Measurements from ENCODE around the gene RAB20. TPM values are rescaled to one million over a fixed set of nuclear protein-coding genes. Genes with fewer than 3 reads are reported as not detected.

Gene RAB20
- polyA plus RNA-seq, 1 donor from 2014 or later, result not detected

DNA sequence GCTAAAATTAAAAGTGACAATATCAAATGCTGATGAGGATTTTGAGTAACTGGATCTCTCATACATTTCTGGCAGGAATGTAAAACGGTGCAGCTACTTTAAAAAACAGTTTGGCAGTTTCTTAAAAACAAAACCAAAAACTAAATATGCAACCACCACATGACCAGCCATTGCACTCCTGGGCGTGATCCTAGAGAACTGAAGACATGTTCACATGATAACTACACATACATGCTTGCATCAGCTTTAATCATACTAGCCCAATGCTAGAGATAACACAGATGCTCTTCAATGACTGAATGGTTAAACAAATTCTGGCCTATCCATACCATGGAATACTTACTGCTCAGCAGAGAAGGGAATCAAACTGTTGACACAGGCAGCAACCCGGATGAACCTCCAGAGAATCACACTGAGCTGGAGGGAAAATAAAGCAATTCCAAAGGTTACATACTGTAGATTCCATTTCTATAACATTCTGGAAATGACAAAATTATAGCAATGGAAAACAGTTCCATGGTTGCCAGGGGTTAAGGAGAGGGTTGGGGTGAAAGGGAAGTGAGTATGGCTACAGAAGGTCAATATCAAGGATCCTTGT lies 28.4 kb upstream of the RAB20 start:
- Histone ChIP-seq H3K9me2 (ENCODE audit: insufficient read depth, low read length) (no peaks in the 10 kb centered on the region), H3K27me3 (ENCODE audit: insufficient read depth, low read depth, low read length) (no peaks in the 10 kb centered on the region), H3K9ac (ENCODE audit: low read length) (no peak overlapping the region), H3K4me2 (ENCODE audit: low read length) (no peak overlapping the region), H4K20me1 (ENCODE audit: insufficient read depth) (no peaks in the 10 kb centered on the region), H3K9me3 (ENCODE audit: low read length) (no peaks in the 10 kb centered on the region), H3K36me3 (ENCODE audit: insufficient read depth, low read length) (no peaks in the 10 kb centered on the region), H2AFZ (ENCODE audit: low read depth, low read length) (no peak overlapping the region), H3F3A (ENCODE audit: insufficient read depth, low read length, poor library complexity, severe bottlenecking) (no peaks in the 10 kb centered on the region), H3K79me2 (replicated peaks; ENCODE audit: insufficient read depth, low read length) (no peaks in the 10 kb centered on the region), H3K4me3 (ENCODE audit: low read length) (no peak overlapping the region), H3K27ac (ENCODE audit: low read length) (no peak overlapping the region)
- no peak for TF ChIP-seq POLR2AphosphoS5 (IDR thresholded peaks at IDR 0.05)
- no peak for TF ChIP-seq SMC3 (conservative IDR thresholded peaks at IDR 0.05; ENCODE audit: poor library complexity)
- TF ChIP-seq TAF1 (IDR thresholded peaks at IDR 0.05; ENCODE audit: low read depth), result no peak
- no peak for TF ChIP-seq EP300 (conservative IDR thresholded peaks at IDR 0.05; ENCODE audit: poor library complexity, severe bottlenecking)
- no peak for TF ChIP-seq RAD21 (conservative IDR thresholded peaks at IDR 0.05)

- Histone ChIP-seq H4K20me1 (ENCODE audit: insufficient read depth) (no peaks in the 10 kb centered on the region), H3K27ac (ENCODE audit: low read length) (no peak overlapping the region), H3K4me2 (ENCODE audit: low read length) (no peak overlapping the region), H3F3A (ENCODE audit: insufficient read depth, low read length, poor library complexity, severe bottlenecking) (no peaks in the 10 kb centered on the region), H3K27me3 (ENCODE audit: insufficient read depth, low read depth, low read length) (no peaks in the 10 kb centered on the region), H3K9me3 (ENCODE audit: low read length) (no peaks in the 10 kb centered on the region), H3K79me2 (replicated peaks; ENCODE audit: insufficient read depth, low read length) (no peaks in the 10 kb centered on the region), H3K9me2 (ENCODE audit: insufficient read depth, low read length) (no peaks in the 10 kb centered on the region), H3K9ac (ENCODE audit: low read length) (no peak overlapping the region), H3K4me3 (ENCODE audit: low read length) (no peak overlapping the region), H3K36me3 (ENCODE audit: insufficient read depth, low read length) (no peaks in the 10 kb centered on the region), H2AFZ (ENCODE audit: low read depth, low read length) (no peak overlapping the region)
- TF ChIP-seq POLR2AphosphoS5 (IDR thresholded peaks at IDR 0.05) (no peak), REST (IDR thresholded peaks at IDR 0.05; ENCODE audit: borderline replicate concordance) (no peak), EZH2 (IDR thresholded peaks at IDR 0.05; ENCODE audit: borderline replicate concordance, insufficient read depth, low read length, poor library complexity, severe bottlenecking) (no peak), TAF1 (IDR thresholded peaks at IDR 0.05; ENCODE audit: low read depth) (no peak), SMC3 (conservative IDR thresholded peaks at IDR 0.05; ENCODE audit: poor library complexity) (no peak), MXI1 (conservative IDR thresholded peaks at IDR 0.05; ENCODE audit: poor library complexity, severe bottlenecking) (no peak), RAD21 (conservative IDR thresholded peaks at IDR 0.05) (no peak), EP300 (conservative IDR thresholded peaks at IDR 0.05; ENCODE audit: poor library complexity, severe bottlenecking) (no peak)
- TF ChIP-seq, protein P1, sequence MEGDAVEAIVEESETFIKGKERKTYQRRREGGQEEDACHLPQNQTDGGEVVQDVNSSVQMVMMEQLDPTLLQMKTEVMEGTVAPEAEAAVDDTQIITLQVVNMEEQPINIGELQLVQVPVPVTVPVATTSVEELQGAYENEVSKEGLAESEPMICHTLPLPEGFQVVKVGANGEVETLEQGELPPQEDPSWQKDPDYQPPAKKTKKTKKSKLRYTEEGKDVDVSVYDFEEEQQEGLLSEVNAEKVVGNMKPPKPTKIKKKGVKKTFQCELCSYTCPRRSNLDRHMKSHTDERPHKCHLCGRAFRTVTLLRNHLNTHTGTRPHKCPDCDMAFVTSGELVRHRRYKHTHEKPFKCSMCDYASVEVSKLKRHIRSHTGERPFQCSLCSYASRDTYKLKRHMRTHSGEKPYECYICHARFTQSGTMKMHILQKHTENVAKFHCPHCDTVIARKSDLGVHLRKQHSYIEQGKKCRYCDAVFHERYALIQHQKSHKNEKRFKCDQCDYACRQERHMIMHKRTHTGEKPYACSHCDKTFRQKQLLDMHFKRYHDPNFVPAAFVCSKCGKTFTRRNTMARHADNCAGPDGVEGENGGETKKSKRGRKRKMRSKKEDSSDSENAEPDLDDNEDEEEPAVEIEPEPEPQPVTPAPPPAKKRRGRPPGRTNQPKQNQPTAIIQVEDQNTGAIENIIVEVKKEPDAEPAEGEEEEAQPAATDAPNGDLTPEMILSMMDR (IDR thresholded peaks at IDR 0.05; ENCODE audit: poor library complexity, severe bottlenecking), result no peak
Observed at GRCh38 chr13:110583178-110583865, 21.8 kb upstream of the RAB20 start.
